ENCODE data around the gene RNF5.

Gene RNF5

DNA sequence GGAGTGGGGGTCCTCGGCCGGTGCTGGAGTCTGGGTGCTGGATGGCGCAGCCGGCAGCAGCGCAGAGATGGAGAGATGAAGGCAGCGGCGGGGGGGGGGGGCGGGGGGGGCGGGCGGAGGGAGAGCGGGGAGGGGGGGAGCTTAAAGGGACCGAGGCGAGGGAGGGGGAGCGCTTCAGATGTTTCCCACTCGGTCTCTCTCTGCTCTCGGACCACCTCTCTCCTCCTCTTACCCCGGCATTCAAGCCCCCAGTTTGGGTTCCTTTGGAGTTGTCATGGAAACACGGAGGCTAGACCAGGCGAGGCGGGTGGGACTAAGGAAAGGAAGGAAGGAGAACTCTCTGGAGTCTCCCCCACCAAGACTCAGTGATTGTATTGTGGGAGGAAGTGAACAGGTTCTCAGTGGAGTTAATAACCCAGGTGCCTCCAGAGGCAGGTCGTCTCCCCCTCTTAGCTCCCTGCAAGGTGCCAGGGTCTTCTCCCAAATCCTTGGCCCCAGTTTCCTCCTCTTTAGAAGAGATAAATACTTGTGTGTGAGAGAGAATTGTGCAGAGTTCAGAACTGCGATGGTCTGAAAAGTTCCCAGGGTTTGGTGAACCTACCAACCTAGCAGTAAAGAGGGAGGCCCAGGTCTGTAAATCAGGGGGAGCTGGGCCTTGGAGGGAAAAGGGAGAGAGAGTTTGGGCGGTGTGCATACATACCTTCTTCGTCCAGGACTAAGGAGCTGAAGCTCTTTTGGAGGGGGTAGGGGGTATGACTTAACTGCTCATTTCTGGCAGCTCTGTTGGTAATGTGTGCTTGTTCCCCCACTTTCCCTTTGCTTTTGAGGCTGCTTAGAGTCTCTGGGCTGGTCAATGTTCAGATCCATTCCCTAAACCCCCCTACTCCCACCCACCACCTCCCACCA, 26.1 kb upstream of the RNF5 start, which contains the start of gene PRRT1:
Gene PRRT1, minus strand, starts transcription at position 77 of the 906 bp plus-strand sequence. CDS start 112 bp downstream, outside the sequence.
- peak; percentile 56 for DNase-seq (ENCODE audit: low spot score)

GRCh38 chr6:32152769-32153563, 25.2 kb upstream of the RNF5 start:
- DNase-seq (ENCODE audit: low spot score), result peak; percentile 74

DNA sequence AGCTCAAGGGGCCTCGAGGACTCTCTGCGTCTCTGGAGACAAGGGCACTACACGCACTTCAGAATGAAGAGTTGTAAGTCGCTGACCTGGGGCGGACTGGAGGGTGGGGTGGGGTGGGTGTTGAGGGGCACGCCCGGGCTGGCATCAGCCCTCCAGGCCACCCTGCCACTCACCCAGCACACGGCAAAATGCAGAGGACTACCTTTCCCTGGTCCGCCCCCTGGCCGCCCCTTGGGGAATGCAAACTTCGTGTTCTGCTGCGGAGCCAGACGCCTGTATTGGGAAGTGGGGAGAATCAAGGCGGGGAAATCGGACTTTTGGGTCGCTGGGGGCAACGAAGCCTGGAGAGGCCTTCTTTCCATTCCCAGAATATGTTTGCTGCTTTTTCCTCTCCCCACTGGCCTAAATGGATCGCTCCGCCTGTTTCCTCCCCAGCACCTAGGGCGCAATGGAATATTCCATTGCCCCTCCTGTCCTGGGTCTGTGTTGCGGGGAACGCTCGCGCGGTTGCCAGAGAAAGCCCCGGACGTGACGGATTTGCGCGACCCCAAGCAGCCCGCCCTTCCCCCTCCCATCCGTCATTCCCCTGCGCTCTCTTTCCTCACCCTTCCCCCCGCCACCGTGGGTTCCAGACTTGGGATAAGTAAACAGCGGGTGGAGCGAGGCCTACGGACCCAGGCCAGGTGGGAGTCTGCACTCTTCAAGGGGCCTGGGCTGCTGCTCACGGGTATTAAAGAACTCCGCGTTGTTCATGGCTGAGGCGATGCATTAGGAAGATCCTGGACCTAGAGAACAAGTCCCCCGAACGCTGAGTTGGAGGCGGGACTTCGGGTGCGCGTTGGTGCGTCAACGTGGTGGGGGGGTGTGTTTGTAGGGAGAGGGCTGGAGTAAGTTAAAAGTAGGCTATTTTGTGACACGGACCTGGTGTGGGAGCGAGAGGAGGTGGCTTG, 24.4 kb upstream of the RNF5 start, which contains the start of gene PPT2:
Gene PPT2, plus strand, starts transcription at position 578 of the 950 bp plus-strand sequence. CDS start 454 bp downstream, outside the sequence.
- DNase-seq (ENCODE audit: low spot score), result peak; percentile 96

DNA sequence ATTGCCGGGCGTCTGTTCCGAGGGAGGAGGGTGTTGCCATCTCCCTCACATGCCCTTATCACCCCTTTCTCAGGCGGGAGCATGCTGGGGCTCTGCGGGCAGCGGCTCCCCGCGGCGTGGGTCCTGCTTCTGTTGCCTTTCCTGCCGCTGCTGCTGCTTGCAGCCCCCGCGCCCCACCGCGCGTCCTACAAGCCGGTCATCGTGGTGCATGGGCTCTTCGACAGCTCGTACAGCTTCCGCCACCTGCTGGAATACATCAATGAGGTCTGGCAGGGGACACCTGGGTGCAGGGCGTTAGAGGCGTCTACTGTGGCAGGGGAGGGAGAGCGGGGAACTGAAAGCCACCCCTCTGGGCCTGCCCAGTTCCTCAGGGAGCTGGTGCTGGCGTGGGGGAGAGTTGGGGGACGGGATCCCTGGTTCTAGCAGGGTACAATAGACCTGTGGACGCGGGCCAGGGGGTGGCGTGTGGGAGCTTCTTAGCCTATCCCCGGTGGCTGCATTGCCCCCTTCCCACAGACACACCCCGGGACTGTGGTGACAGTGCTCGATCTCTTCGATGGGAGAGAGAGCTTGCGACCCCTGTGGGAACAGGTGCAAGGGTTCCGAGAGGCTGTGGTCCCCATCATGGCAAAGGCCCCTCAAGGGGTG, 23.6 kb upstream of the RNF5 start:
- DNase-seq (ENCODE audit: low spot score), result peak; percentile 68

DNA sequence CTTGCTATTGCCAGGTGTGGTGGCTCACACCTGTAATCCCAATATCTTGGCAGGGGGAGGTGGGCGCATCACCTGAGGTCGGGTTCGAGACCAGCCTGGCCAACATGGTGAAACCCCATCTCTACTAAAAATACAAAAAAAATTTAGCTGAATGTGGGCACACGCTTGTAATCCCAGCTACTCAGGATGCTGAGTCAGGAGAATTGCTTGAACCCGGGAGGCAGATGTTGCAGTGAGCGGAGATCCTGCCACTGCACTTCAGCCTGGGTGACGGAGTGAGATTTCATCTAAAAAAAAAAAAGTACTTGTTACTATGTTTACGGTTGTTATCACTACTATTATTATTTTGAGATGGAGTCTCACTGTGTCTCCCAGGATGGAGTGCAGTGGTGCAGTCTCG, 21.3 kb upstream of the RNF5 start:
- DNase-seq (ENCODE audit: low spot score), result no peak

GRCh38 chr6:32158052-32158451, 20.2 kb upstream of the RNF5 start:
- no peak for DNase-seq (ENCODE audit: low spot score)

DNA sequence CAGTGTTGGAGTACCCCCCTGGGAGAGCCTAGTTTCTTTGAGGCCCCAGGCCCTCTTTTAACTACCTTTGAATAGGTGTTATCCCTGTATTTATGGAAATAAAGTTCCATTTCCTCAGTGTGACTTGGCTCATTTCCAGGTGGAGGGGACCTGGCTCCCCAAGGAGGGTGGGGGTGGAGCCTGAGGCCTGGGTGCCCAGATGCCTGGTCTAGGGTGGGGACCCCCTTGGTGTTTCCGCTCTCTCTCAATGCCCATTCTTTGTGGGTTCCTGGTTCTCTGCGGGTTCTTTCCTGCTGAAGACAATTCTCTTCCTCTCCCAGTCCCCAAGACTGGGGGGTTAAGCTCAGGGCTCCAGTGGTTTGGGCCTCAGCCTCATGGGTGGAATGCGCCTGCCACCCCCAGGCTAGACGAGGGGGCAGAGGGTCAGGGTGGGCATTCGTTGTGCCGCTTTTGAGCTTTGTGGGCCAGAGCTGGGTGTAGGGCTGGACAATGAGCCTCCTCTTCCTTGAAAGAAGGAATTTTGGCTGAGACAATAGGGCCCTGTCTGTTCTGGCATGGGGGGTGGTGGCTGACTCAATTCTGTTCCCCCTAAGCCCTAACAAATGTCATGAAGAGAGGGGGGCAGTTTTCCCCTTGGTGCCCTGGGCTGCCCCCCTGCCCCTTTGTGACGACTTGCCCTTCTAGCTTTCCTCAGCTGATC, 14.5 kb upstream of the RNF5 start:
- DNase-seq (ENCODE audit: low spot score), result no peak

DNA sequence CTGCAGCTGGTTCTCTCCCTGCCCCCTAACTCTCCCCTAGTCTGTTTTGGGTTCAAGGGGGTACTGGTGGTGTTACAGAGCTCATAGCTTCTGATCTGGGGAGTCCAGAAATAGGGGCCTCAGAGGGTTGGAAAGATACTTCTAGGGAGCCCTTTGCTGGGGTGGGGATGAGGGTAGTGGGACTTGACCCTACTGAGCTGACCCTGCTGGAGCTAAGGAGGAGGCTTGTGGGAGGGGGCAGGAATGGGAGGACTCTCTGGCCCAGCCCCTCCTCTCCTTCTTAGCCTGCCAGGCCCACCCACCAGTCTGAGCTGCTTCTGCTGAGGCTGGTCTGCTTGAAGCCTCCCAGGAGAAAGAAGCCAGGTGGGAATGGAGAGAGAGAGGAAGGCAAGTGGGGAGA, 13.9 kb upstream of the RNF5 start, which contains the start of gene EGFL8:
Gene EGFL8, plus strand, starts transcription at position 301 of the 400 bp plus-strand sequence. CDS start 1,571 bp downstream, outside the sequence.
- DNase-seq (ENCODE audit: low spot score), result no peak

DNA sequence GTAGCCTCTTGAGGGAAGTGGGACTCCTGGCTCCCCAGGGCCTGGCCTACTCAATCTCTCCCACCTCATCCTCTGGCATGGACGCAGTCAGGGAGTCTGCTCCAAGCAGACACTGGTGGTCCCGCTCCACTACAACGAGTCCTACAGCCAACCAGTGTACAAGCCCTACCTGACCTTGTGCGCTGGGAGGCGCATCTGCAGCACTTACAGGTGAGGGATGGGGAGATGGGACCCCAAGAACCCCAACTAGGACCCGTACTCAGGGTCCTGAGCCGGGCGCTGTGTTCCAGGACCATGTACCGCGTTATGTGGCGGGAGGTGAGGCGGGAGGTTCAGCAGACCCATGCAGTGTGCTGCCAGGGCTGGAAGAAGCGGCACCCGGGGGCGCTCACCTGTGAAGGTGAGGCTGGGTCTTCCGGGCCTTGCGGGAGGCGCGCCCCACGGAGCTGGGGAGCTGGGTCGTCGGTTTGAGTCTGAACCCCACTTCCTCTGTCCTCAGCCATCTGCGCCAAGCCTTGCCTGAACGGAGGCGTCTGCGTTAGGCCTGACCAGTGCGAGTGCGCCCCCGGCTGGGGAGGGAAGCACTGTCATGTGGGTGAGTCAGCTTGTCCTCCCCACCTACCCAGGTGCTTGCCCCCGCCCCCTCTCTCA, 11.7 kb upstream of the RNF5 start:
- DNase-seq (ENCODE audit: low spot score), result no peak

DNA sequence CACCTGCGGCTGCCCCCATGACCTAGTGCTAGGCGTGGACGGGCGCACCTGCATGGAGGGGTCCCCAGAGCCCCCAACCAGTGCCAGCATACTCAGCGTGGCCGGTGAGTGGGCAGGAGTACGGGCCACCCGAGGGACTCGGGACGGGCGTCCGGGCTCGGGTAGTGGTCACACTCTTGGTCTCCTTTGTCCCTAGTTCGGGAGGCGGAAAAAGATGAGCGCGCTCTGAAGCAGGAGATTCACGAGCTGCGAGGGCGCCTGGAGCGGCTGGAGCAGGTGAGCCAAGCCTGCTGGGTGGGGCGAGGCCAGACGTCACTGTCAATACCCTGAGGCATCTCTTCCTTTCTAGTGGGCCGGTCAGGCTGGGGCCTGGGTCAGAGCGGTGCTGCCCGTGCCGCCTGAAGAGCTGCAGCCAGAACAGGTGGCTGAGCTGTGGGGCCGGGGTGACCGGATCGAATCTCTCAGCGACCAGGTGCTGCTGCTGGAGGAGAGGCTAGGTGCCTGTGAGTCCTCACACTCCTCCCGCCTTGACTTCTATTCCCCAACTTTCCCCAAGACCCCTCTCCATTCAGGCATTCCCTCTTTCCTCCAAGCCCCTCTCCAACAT, 10.9 kb upstream of the RNF5 start:
- no peak for DNase-seq (ENCODE audit: low spot score)

DNA sequence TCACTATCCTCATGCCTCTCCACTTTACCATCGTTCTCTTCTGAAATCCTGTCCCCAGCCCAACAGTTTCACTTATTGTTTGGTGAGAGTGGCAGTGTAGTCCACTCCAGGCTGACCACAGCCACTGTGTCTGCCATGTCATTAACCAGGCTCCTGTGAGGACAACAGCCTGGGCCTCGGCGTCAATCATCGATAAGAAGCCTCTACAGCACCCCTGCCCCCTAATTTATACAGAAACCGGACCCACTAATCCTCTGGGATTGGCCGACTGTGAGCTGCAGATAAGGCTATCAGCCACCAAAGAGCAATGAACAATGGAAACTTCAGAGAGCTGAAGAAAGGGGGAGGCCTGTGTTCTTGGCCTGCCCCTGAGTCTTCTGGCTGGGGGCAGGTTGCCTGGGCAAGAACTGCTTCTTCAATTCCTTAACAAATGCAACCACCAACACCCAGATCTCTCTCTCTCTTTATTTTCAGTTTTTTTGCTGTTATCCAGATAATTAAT, 10.4 kb upstream of the RNF5 start:
- no peak for DNase-seq (ENCODE audit: low spot score)

DNA sequence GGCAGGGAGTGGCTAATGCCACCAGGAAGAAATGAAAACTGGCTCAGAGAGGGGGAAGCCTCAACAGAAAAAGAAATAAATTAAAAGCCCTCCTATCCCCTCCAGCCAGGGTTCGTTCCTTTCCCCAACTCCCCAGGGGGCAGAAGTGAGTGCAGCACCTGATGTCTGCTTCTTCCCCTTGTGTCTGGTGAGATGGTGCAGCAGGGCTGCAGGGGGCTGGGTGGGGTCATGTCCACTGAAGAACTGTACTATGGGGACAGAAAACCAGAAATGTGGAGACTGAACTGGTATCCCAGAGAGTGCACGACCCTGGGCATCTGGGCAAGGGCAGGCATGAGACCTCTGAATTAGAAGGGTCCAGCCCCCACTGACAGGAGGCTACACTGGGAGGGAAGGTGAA, 9.9 kb upstream of the RNF5 start:
- DNase-seq (ENCODE audit: low spot score), result no peak

GRCh38 chr6:32168807-32169591, 9.2 kb upstream of the RNF5 start:
- DNase-seq (ENCODE audit: low spot score), result no peak

DNA sequence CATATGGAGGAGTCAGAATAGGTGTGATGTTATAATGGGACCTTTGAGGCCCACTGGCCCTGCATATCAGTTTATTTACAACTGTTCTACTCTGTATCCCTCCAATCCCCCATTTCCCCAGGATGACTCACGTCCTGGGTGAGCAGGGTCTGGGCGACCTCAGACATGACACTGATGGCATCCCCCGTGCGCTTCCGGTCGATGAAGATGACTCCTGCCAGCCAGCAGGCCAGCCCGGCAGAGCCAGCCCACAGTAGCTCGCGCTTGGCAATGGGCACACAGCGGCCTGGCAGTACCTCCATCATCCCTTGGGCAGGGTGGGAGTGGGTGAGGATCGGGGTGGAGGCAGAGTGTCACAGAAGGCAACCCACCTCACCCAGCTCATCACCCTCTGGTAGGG, 7.9 kb upstream of the RNF5 start:
- no peak for DNase-seq (ENCODE audit: low spot score)

- no peak for DNase-seq (ENCODE audit: low spot score)
Observed at GRCh38 chr6:32171234-32171633, 7.0 kb upstream of the RNF5 start.

DNA sequence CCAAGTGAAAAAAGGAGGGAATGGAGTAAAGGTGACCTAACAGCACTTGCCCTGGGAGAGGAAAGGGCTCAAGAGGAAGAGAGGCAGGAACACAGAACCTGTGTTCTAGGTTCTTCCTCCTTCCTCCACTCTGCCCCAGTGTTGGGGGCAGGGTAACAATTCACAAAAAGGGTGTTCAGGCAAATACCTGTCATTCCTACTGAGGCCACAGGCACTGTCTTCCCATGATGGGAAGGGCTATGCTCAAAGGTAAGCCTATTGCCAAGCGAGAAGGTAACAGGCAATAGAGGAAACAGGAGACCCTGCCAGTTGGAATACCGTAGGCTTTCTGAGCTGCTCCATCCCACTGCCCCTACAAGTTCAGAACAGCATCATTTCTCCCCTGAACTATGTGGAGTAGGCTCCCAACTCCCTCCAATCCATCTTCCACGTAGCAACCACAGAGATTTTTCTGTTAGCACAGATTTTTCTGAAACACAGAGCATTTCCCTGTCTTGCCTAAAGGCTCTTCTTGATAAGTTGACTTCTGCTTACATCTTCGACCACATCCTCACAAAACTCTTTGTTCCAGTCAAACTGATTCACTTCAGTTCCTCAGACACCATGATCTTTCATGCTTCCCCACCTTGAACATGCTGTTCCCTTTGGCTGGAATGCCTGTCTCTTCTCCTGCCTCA, 5.0 kb upstream of the RNF5 start:
- no peak for DNase-seq (ENCODE audit: low spot score)

DNA sequence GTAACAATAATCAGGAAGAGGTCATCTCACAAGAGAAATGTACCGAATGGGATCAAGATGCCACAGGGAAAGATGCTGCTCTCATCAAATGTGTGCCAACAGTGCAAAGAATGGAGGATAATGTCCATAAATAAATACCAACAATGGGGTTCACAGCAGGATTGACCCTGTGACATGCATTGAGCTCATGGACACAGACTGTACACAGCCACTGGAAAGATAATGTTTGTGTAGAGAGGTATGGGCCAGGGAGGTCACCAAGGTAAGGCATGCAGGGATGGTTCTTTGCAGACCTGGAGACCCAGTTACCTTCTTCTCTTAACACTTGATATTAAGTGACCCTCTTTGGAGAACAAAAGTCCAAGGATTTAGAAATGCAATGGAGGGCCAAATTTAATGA, 3.8 kb upstream of the RNF5 start:
- no peak for DNase-seq (ENCODE audit: low spot score)

GRCh38 chr6:32175322-32175710, 2.9 kb upstream of the RNF5 start:
- DNase-seq (ENCODE audit: low spot score), result no peak

Data from cerebellar cortex (tissue), 1 donor.